ENCODE measurements around the gene MAP3K7. TPM values are rescaled to one million over a fixed set of nuclear protein-coding genes. Genes with fewer than 3 reads are reported as not detected.

Gene MAP3K7
- total RNA-seq, 1 donor from 2014 or later: 33.8 TPM

- Histone ChIP-seq H3K4me2 (ENCODE audit: low read length) (no peak overlapping the region), H3K9ac (ENCODE audit: low read length) (no peak overlapping the region), H3K27me3 (ENCODE audit: insufficient read depth, low read length) (no peaks in the 10 kb centered on the region), H3K27ac (ENCODE audit: low read depth, low read length) (no peak overlapping the region), H3K4me3 (ENCODE audit: insufficient read depth, low read depth, low read length) (no peak overlapping the region), H4K20me1 (ENCODE audit: insufficient read depth, low read length) (no peaks in the 10 kb centered on the region), H3K36me3 (ENCODE audit: insufficient read depth, low read length) (peaks cover 23% of the 10 kb centered on the region), H3K9me3 (ENCODE audit: insufficient read depth, low read depth, low read length) (no peaks in the 10 kb centered on the region), H3K79me2 (ENCODE audit: insufficient read depth, low read length) (no peaks in the 10 kb centered on the region), H2AFZ (ENCODE audit: low read depth, low read length) (no peak overlapping the region), H3K4me1 (ENCODE audit: insufficient read depth, low read length) (no peaks in the 10 kb centered on the region)
- peaks cover 6% of the 10 kb centered on the region for H3K36me3 Mint-ChIP-seq (ENCODE audit: low read depth, unreplicated experiment)
- no peaks in the 10 kb centered on the region for H3K27me3 Mint-ChIP-seq (ENCODE audit: low read depth, unreplicated experiment)
- no peak overlapping the region for H3K4me3 Mint-ChIP-seq (ENCODE audit: unreplicated experiment)
- no peak for DNase-seq (ENCODE audit: low read depth)
- no peak overlapping the region for H3K27ac Mint-ChIP-seq (ENCODE audit: unreplicated experiment)
- no peaks in the 10 kb centered on the region for H3K9me3 Mint-ChIP-seq (ENCODE audit: unreplicated experiment)
- no peaks in the 10 kb centered on the region for H3K4me1 Mint-ChIP-seq (ENCODE audit: low read depth, unreplicated experiment)
- TF ChIP-seq CTCF (IDR thresholded peaks at IDR 0.05; ENCODE audit: insufficient read depth, low read depth, low read length): no peak
- TF ChIP-seq EZH2 (IDR thresholded peaks at IDR 0.05; ENCODE audit: insufficient read depth, low read length): no peak
- FAIRE-seq: no peak
Measured at GRCh38 chr6:90514496-90514895, 72.4 kb downstream of the MAP3K7 start.

GRCh38 chr6:90508753-90509152 is 78.1 kb downstream of the MAP3K7 start:
- H3K9me3 Mint-ChIP-seq (ENCODE audit: unreplicated experiment): no peaks in the 10 kb centered on the region
- H3K36me3 Mint-ChIP-seq (ENCODE audit: low read depth, unreplicated experiment): peaks cover 4% of the 10 kb centered on the region
- DNase-seq (ENCODE audit: low read depth) (no peak), FAIRE-seq (no peak)
- H3K9me3 ChIP-seq (ENCODE audit: insufficient read depth, low read depth, low read length): no peaks in the 10 kb centered on the region
- no peak overlapping the region for H3K9ac ChIP-seq (ENCODE audit: low read length)
- no peaks in the 10 kb centered on the region for H4K20me1 ChIP-seq (ENCODE audit: insufficient read depth, low read length)
- no peaks in the 10 kb centered on the region for H3K4me1 ChIP-seq (ENCODE audit: insufficient read depth, low read length)
- no peak overlapping the region for H2AFZ ChIP-seq (ENCODE audit: low read depth, low read length)
- no peak overlapping the region for H3K4me3 ChIP-seq (ENCODE audit: insufficient read depth, low read depth, low read length)
- no peak overlapping the region for H3K27ac ChIP-seq (ENCODE audit: low read depth, low read length)
- no peaks in the 10 kb centered on the region for H3K27me3 ChIP-seq (ENCODE audit: insufficient read depth, low read length)
- no peaks in the 10 kb centered on the region for H3K79me2 ChIP-seq (ENCODE audit: insufficient read depth, low read length)
- no peaks in the 10 kb centered on the region for H3K4me1 Mint-ChIP-seq (ENCODE audit: low read depth, unreplicated experiment)
- peak overlapping the region; percentile 20 for H3K4me3 Mint-ChIP-seq (ENCODE audit: unreplicated experiment)
- no peak for TF ChIP-seq CTCF (IDR thresholded peaks at IDR 0.05; ENCODE audit: insufficient read depth, low read depth, low read length)
- no peak for TF ChIP-seq EZH2 (IDR thresholded peaks at IDR 0.05; ENCODE audit: insufficient read depth, low read length)
- no peak overlapping the region for H3K4me2 ChIP-seq (ENCODE audit: low read length)
- no peaks in the 10 kb centered on the region for H3K27me3 Mint-ChIP-seq (ENCODE audit: low read depth, unreplicated experiment)
- H3K27ac Mint-ChIP-seq (ENCODE audit: unreplicated experiment): no peak overlapping the region
- peaks cover 9% of the 10 kb centered on the region for H3K36me3 ChIP-seq (ENCODE audit: insufficient read depth, low read length)

GRCh38 chr6:90502866-90503407 is 83.9 kb downstream of the MAP3K7 start:
- FAIRE-seq (no peak), DNase-seq (ENCODE audit: low read depth) (no peak)
- Mint-ChIP-seq H3K4me1 (ENCODE audit: low read depth, unreplicated experiment) (peaks cover 7% of the 10 kb centered on the region), H3K27me3 (ENCODE audit: low read depth, unreplicated experiment) (no peaks in the 10 kb centered on the region), H3K4me3 (ENCODE audit: unreplicated experiment) (no peak overlapping the region), H3K36me3 (ENCODE audit: low read depth, unreplicated experiment) (no peaks in the 10 kb centered on the region), H3K9me3 (ENCODE audit: unreplicated experiment) (peaks cover 3% of the 10 kb centered on the region), H3K27ac (ENCODE audit: unreplicated experiment) (no peak overlapping the region)
- no peaks in the 10 kb centered on the region for H3K9me3 ChIP-seq (ENCODE audit: insufficient read depth, low read depth, low read length)
- no peak overlapping the region for H3K4me2 ChIP-seq (ENCODE audit: low read length)
- no peaks in the 10 kb centered on the region for H3K27me3 ChIP-seq (ENCODE audit: insufficient read depth, low read length)
- no peak for TF ChIP-seq EZH2 (IDR thresholded peaks at IDR 0.05; ENCODE audit: insufficient read depth, low read length)
- TF ChIP-seq CTCF (IDR thresholded peaks at IDR 0.05; ENCODE audit: insufficient read depth, low read depth, low read length): no peak
- no peak overlapping the region for H3K4me3 ChIP-seq (ENCODE audit: insufficient read depth, low read depth, low read length)
- H3K4me1 ChIP-seq (ENCODE audit: insufficient read depth, low read length): no peaks in the 10 kb centered on the region
- no peak overlapping the region for H3K9ac ChIP-seq (ENCODE audit: low read length)
- H3K36me3 ChIP-seq (ENCODE audit: insufficient read depth, low read length): no peaks in the 10 kb centered on the region
- no peak overlapping the region for H2AFZ ChIP-seq (ENCODE audit: low read depth, low read length)
- no peaks in the 10 kb centered on the region for H4K20me1 ChIP-seq (ENCODE audit: insufficient read depth, low read length)
- H3K27ac ChIP-seq (ENCODE audit: low read depth, low read length): no peak overlapping the region
- no peaks in the 10 kb centered on the region for H3K79me2 ChIP-seq (ENCODE audit: insufficient read depth, low read length)
